OCI-LY1 (cell line): ENCODE results near the gene CCIN.

Experiments
- EZH2 ChIP-seq: fragments of 200-600 bp; sonication (generic), shearing (Covaris generic); IDR thresholded peaks from 2 replicates; pipeline ENCODE4 v1.8.0; 2017; ENCODE audit warnings: borderline replicate concordance, mixed run types, mild to moderate bottlenecking, antibody characterized with exemption, low read length, moderate library complexity, mixed read lengths
- TF ChIP-seq, protein P1 (sequence below): fragments of 200-600 bp; sonication (generic), shearing (Covaris generic); IDR thresholded peaks from 2 replicates; pipeline ENCODE4 v1.5.1; 2017; ENCODE audit warnings: mild to moderate bottlenecking, antibody characterized with exemption, low read length, moderate library complexity, mixed read lengths

DNA sequence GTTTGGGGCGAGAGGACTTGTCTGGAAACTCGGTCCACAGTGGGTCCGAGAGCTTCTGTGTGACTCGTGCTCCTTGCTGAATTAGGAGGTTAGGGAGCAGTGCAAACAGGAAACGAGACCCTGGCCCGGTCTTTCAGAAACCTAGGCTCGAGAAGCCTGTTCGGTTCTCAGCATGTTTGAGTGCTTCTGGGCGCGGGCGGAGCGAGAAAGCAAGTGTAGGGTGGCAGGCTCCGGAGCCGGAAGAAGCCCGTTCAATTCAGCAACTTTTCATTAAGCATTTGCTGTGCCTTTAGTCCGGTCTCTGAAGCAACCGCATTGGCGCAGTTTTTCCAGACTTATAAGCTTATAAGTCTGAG, 22.1 kb downstream of the CCIN start:
- TF ChIP-seq, protein P1, sequence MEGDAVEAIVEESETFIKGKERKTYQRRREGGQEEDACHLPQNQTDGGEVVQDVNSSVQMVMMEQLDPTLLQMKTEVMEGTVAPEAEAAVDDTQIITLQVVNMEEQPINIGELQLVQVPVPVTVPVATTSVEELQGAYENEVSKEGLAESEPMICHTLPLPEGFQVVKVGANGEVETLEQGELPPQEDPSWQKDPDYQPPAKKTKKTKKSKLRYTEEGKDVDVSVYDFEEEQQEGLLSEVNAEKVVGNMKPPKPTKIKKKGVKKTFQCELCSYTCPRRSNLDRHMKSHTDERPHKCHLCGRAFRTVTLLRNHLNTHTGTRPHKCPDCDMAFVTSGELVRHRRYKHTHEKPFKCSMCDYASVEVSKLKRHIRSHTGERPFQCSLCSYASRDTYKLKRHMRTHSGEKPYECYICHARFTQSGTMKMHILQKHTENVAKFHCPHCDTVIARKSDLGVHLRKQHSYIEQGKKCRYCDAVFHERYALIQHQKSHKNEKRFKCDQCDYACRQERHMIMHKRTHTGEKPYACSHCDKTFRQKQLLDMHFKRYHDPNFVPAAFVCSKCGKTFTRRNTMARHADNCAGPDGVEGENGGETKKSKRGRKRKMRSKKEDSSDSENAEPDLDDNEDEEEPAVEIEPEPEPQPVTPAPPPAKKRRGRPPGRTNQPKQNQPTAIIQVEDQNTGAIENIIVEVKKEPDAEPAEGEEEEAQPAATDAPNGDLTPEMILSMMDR, result no peak
- TF ChIP-seq EZH2, result no peak
